ENCODE data around the gene KCNK13.
"Not testable (repeated sequence)": the region's sequence is repeated elsewhere in the genome, so short reads cannot be mapped to it uniquely, and the experiment has no call there.

Gene KCNK13

GRCh38 chr14:90061685-90062126 lies at the start of gene KCNK13:
Gene KCNK13, plus strand, starts transcription at chr14:90061994. Its CDS starts 212 bp downstream, at chr14:90062206.
- DNase-seq, result no peak

GRCh38 chr14:90017371-90017770 lies 44.4 kb upstream of the KCNK13 start:
- DNase-seq, result no peak

- no peak for DNase-seq
These were observed 41.8 kb upstream of the KCNK13 start for GRCh38 chr14:90019824-90020523.

GRCh38 chr14:90023176-90023896 lies 38.5 kb upstream of the KCNK13 start:
- DNase-seq, result no peak

GRCh38 chr14:90024910-90025309 lies 36.9 kb upstream of the KCNK13 start:
- DNase-seq, result no peak

- DNase-seq, result not testable (repeated sequence)
These were observed 35.2 kb upstream of the KCNK13 start for GRCh38 chr14:90026608-90027007.

GRCh38 chr14:90027842-90028241 lies 34.0 kb upstream of the KCNK13 start:
- DNase-seq, result no peak

- DNase-seq, result no peak
These were observed 27.6 kb upstream of the KCNK13 start for GRCh38 chr14:90034156-90034555.

DNA sequence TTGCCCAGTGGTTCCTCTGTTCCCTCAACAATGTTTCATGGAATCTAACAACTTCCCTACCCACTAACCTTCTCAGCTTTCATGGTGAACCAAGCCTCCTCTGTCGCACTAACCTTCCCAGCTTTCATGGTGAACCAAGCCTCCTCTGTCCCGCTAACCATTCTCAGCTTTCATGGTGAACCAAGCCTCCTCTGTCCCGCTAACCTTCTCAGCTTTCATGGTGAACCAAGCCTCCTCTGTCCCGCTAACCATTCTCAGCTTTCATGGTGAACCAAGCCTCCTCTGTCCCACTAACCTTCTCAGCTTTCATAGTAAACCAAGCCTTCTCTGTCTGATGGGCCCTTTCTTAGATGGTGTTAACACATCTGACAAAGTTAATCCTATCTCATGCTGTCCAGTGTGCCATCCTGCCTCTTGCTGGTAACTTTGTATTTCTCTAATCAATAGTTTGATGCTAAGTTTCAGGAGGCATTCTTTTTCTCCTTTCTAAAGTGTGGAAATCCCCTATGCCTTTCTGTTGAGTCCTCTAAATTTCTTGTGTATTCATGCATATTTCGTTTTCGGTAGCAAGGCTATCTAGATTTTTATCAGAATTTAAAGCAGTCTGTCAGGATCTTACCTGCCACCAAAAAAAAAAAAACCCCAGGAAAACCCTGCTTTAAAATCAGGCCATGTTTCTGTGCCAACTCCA lies 26.8 kb upstream of the KCNK13 start:
- DNase-seq, result no peak

GRCh38 chr14:90039253-90040010 lies 22.4 kb upstream of the KCNK13 start:
- no peak for DNase-seq

DNA sequence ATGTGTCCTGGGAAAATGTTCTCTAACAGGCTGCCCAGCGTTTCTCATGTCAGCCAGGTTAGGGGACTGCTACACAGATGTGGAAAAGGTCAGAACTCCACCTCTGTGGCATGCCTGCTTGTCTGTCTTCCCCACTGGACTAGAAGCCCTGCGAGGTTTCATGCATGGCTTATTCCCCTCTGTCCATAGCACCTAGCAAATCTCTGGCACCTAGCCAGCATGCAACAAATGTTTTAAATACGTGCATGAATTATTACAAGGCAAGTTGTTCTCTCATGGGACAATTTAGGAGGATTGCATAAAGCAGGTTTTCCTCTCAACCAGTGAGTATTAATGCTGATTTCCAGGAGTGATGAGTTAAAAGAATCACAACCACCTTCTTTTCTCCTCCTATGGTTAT lies 21.4 kb upstream of the KCNK13 start:
- DNase-seq, result no peak

DNA sequence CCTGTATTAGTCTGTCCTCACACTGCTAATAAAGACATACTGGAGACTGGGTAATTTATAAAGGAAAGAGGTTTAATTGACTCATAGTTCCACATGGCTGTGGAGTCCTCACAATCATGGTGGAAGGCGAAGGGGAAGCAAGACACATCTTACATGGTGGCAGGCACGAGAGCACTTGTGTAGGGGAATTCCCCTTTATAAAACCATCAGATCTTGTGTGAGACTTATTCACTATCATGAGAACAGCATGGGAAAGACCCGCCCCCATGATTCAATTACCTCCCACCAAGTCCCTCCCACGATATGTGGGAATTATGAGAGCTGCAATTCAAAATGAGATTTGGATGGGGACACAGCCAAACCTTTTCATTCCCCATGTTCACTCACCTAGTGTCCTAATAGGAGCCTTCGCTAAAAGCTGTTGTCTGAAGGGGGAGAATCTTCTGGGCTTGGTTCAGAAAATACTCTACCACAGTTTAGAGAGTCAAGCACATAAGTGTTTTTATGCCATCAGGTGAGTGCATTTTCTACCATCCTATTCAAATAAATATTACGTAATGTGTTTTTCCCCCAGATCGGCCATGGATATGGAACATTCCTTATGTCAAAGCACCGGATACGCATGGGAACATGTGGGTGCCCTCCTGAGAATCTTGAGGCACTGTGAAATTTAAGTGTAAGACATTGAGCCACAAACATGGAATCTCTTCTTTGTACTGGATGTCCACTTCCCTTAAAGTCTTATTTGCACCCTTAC lies 19.1 kb upstream of the KCNK13 start:
- DNase-seq, result no peak

- DNase-seq, result no peak
These were observed 16.2 kb upstream of the KCNK13 start for GRCh38 chr14:90045616-90046015.

GRCh38 chr14:90049390-90049789 lies 12.4 kb upstream of the KCNK13 start:
- no peak for DNase-seq

DNA sequence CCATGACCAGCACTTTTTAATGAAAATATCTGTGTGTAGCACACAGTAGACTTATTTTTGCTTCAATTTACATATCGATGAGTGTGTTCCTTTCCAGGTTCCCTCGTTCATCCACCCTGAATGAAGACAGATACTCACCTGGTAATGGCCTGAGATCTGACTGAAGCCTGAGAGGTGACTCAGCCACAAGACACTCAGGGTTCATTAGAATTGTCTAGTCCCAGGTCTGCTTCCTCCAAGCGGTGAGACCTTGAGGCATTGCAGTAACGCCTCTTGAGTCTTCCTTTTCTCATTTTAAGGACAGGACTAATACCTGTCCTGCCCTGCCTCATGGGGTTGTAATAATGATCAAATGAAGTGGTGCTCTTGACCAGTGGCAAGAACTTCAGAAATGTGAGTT lies 11.5 kb upstream of the KCNK13 start:
- no peak for DNase-seq

DNA sequence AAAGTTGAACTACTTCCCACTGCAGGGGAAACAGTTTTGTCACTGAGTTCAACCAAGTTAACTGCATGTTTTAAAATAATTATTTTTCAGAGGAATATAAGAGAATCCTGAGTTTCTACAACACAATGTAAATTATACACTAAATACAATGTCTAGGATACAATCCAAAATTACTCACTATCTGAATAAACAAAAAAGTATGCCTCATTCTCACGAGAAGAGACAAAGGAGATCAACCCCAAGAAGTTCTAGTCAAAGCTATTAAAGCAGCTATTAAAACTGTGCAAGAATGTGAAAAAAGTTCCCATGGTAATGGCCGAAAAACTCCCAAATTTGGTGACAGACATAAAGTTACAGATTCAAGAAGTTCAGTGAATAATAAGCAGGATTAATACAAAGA lies 8.8 kb upstream of the KCNK13 start:
- DNase-seq, result no peak

DNA sequence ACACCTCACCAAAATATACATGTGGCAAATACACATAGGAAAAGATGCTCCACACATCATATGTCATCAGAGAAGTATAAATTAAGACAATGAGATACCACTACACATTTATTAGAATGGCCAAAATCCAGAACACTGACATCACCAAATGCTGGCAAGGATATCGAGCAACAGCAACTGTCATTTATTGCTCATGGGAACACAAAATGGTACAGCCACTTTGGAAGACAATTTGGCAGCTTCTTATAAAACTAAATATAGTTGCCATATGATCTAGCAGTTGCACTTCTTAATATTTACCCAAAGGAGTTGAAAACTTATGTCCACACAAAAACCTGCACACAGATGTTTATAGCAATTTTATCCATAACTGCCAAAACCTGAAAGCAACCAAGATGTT lies 7.0 kb upstream of the KCNK13 start:
- DNase-seq, result no peak

DNA sequence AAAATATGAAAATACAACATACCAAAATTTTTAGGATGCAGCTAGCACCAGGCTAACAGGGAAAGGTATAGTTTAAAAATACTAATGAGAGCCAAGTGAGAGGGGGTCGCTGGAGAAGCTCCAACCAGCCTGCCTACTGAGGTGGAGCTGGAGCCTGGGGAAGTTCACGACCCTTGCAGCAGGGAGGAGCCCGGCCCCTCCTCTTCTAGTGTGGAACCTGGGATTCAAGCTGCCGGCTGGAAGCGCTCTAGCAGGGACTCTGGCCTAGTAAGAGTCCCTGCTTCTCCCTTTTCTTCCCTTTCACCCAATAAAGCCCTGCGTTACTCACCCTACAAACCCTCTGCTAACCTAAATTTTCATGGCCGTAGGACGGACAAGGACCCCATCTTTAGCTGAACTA lies 5.0 kb upstream of the KCNK13 start:
- no peak for DNase-seq

DNA sequence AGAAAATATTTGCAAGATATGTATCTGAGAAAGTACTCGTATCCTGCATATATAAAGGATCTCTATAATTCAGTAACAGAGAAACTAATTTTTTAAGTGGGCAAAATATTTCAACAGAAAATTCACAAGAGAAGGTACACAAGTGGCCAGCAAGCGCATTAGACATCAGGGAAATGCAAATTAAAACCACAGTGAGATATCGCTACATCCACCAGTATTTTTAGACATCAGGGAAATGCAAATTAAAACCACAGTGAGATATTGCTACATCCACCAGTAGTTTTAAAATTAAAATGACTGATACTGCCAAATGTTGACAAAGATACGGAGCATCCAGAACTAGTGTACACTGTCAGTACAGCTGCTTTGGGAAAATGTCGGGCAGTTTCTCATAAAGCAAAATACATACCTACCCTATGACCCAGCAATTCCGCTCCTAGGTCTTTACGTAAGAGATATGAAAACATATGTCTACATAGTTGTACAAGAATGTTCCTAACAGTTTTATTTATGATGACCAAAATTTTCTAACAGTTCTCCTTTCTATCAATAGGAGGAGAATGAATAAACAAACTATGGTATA lies 2.8 kb upstream of the KCNK13 start:
- no peak for DNase-seq

DNA sequence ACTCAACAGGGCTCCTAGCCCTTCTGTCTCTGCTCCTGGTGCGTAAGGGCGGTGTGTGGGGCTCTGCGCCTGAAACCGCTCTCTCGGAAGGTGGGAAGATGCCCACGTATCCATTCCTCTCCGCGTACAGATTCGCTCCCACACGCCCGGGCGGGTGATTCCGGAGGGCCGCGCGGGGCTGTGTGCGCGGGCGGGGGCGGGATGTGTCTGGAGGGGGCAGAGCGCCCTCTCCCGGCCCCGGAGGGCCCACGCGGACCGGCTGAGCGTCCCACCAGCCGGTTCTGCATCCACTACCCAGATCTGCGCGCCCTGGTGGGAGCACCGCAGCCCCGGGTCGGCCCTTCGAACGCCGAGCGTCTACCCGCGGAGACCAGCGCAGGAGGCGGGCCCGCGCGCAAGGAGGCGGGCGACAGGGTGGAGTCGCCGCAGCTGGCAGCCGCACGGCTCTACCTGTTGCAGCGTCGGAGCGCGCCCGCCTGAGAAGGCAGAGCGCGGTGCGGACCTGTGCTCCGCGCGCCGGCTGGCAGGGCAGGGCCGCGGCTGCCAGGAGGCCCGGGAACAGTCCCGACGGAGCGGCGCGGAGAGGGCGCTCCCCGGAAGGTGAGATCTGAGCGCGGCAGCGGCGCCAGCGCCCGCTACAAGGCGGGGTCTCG lies 1.4 kb upstream of the KCNK13 start:
- DNase-seq, result no peak

- DNase-seq, result no peak
These were observed 669 bp upstream of the KCNK13 start for GRCh38 chr14:90060965-90061684.

Measured in NCI-H187 treated with DMSO at 0.1 percent for 48 hours (cell line).